ENCODE measurements around the gene PTRH1. TPM values are rescaled to one million over a fixed set of nuclear protein-coding genes. Genes with fewer than 3 reads are reported as not detected.

PTRH1 gene
- total RNA-seq, 1 donor from 2014 or later: 13.3 TPM

- DNase-seq (ENCODE audit: low spot score): no peak
- no peak overlapping the region for H3K4me3 Mint-ChIP-seq (ENCODE audit: unreplicated experiment)
- H3K36me3 Mint-ChIP-seq (ENCODE audit: low read depth): no peaks in the 10 kb centered on the region
- TF ChIP-seq CTCF (IDR thresholded peaks at IDR 0.05): no peak
- H3K27ac Mint-ChIP-seq (ENCODE audit: unreplicated experiment): no peak overlapping the region
- no peaks in the 10 kb centered on the region for H3K9me3 Mint-ChIP-seq (ENCODE audit: low read depth)
- no peaks in the 10 kb centered on the region for H3K27me3 Mint-ChIP-seq (ENCODE audit: low read depth)
- H3K4me1 Mint-ChIP-seq (ENCODE audit: low read depth): peaks cover 3% of the 10 kb centered on the region
Observed at GRCh38 chr9:127723444-127723843, 8.0 kb upstream of the PTRH1 start.

- Mint-ChIP-seq H3K27me3 (ENCODE audit: low read depth) (no peaks in the 10 kb centered on the region), H3K4me3 (ENCODE audit: unreplicated experiment) (no peak overlapping the region), H3K27ac (ENCODE audit: unreplicated experiment) (no peak overlapping the region), H3K9me3 (ENCODE audit: low read depth) (no peaks in the 10 kb centered on the region), H3K4me1 (ENCODE audit: low read depth) (peaks cover 3% of the 10 kb centered on the region), H3K36me3 (ENCODE audit: low read depth) (no peaks in the 10 kb centered on the region)
- TF ChIP-seq CTCF (IDR thresholded peaks at IDR 0.05): no peak
- DNase-seq (ENCODE audit: low spot score): no peak
Observed at GRCh38 chr9:127723013-127723412, 7.5 kb upstream of the PTRH1 start.

- no peak overlapping the region for H3K4me3 Mint-ChIP-seq (ENCODE audit: unreplicated experiment)
- no peaks in the 10 kb centered on the region for H3K9me3 Mint-ChIP-seq (ENCODE audit: low read depth)
- no peak for TF ChIP-seq CTCF (IDR thresholded peaks at IDR 0.05)
- no peaks in the 10 kb centered on the region for H3K27me3 Mint-ChIP-seq (ENCODE audit: low read depth)
- peaks cover 3% of the 10 kb centered on the region for H3K4me1 Mint-ChIP-seq (ENCODE audit: low read depth)
- H3K27ac Mint-ChIP-seq (ENCODE audit: unreplicated experiment): no peak overlapping the region
- no peak for DNase-seq (ENCODE audit: low spot score)
- H3K36me3 Mint-ChIP-seq (ENCODE audit: low read depth): no peaks in the 10 kb centered on the region
Observed at GRCh38 chr9:127722055-127722745, 6.7 kb upstream of the PTRH1 start.

- H3K36me3 Mint-ChIP-seq (ENCODE audit: low read depth): no peaks in the 10 kb centered on the region
- H3K4me1 Mint-ChIP-seq (ENCODE audit: low read depth): peaks cover 3% of the 10 kb centered on the region
- H3K27ac Mint-ChIP-seq (ENCODE audit: unreplicated experiment): no peak overlapping the region
- H3K9me3 Mint-ChIP-seq (ENCODE audit: low read depth): no peaks in the 10 kb centered on the region
- no peak for TF ChIP-seq CTCF (IDR thresholded peaks at IDR 0.05)
- no peak for DNase-seq (ENCODE audit: low spot score)
- no peak overlapping the region for H3K4me3 Mint-ChIP-seq (ENCODE audit: unreplicated experiment)
- no peaks in the 10 kb centered on the region for H3K27me3 Mint-ChIP-seq (ENCODE audit: low read depth)
Observed at GRCh38 chr9:127721391-127721821, 5.9 kb upstream of the PTRH1 start.

GRCh38 chr9:127720865-127721227 lies 5.4 kb upstream of the PTRH1 start:
- Mint-ChIP-seq H3K4me3 (ENCODE audit: unreplicated experiment) (no peak overlapping the region), H3K9me3 (ENCODE audit: low read depth) (no peaks in the 10 kb centered on the region), H3K27me3 (ENCODE audit: low read depth) (no peaks in the 10 kb centered on the region), H3K4me1 (ENCODE audit: low read depth) (peaks cover 8% of the 10 kb centered on the region), H3K36me3 (ENCODE audit: low read depth) (no peaks in the 10 kb centered on the region), H3K27ac (ENCODE audit: unreplicated experiment) (no peak overlapping the region)
- DNase-seq (ENCODE audit: low spot score): no peak
- TF ChIP-seq CTCF (IDR thresholded peaks at IDR 0.05): no peak

Data from chondrocyte (in vitro differentiated cells).